Thyroid gland (tissue), 4 donors: ENCODE results near the gene ADAMTS13.

Experiments used
- CTCF ChIP-seq, 6 experiments: fragments of 200-600 bp in 3 of 6; fragments of 450-650 bp in 3 of 6; sonication (generic) in 3 of 6; IDR thresholded peaks; one replicate each; pipeline ENCODE4 v1.5.1; 2016 to 2019; ENCODE audit warnings: antibody characterized with exemption in 6 of 6, mild to moderate bottlenecking in 2 of 6, inconsistent platforms in 1 of 6, moderate library complexity in 1 of 6
- POLR2A ChIP-seq, 2 donors: fragments of 450-650 bp; IDR thresholded peaks; one replicate each; pipeline ENCODE4 v1.6.1; 2017; ENCODE audit warnings: antibody characterized with exemption in 2 of 2, mild to moderate bottlenecking in 2 of 2, moderate library complexity in 1 of 2

GRCh38 chr9:133408042-133408441 lies 14.1 kb upstream of the ADAMTS13 start:
- TF ChIP-seq CTCF (IDR thresholded peaks at IDR 0.05) (no peak), POLR2A (IDR thresholded peaks at IDR 0.05) (no peak)
